T-helper 2 cell (primary cell): Measurements from ENCODE around the gene ENO4.

Experiments
- DNase-seq, 5 experiments: peaks; one replicate each; pipeline versions ENCODE4 v3.0.0 to v3.0.0-alpha.2; 2012 to 2022

The ENO4 gene

DNA sequence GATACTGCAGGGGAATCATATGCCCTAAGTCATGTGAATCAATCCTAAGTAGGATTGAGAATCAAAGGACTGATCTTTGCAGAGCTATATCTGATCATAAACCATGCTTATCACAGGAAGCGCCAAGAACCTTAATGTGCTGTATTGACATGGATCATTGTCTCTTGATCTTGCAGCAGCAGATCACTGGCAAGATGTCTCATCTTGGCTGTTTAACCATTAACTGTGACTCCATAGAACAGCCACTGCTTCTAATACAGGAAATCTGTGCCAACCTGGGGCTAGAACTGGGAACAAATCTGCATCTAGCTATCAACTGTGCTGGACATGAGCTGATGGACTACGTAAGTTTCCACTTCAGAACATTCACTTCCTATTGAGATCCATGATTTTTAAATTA lies 21.6 kb downstream of the ENO4 start:
- no peak for DNase-seq

DNA sequence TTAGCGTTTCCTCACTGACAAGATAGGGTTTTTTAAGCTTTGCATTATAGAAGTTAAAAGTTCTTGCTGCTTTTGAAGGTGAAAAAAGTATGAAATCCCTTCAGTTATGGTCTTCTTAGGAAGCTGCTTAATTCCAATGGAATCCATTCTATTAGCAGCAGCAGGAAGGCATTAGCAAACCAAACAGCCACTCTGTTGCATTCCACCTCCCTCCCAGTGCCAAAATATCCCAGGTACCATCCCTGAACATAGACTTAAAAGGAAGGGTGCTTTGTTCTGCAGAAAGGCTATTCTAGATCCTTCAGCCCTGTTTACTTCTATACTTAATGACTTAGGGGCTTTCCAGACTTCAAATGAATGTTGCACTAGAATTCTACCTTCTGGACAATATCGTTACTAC lies 23.8 kb downstream of the ENO4 start:
- no peak for DNase-seq

DNA sequence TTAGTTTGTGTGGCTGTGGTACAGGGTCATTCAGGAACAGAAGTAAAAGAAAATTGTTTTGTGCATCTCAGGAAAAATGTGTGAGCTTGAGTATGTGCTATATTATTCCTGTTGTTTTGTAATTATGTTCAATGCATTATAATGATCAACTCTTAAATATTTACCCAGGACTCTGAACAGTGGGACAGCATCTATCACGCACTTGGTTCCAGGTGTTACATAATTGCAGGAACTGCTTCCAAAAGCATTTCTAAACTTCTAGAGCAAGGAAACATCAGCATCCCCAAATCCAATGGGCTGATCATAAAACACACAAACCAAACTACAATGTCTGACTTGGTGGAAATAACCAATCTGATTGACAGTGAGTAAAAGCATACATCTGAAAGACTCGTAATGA lies 26.6 kb downstream of the ENO4 start:
- DNase-seq = no peak

DNA sequence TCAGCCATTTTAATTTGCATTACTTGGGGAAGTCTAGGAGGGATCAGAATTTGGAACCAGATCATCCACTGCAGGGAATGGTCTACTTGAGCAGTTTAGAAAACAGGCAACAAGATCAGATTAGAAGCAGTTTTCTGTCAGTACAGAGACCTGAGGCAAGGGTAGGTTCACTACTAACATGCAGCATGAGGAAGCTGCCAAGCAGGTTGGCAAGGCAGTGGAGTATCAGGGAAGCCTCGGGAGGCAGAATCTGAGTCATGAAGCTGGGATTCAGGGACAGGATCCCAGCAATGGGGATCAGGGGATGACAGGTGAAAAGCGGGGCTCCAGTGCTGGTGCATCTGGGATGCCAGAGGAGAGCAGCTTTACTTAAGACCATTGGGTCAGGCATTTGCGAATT lies 28.1 kb downstream of the ENO4 start:
- DNase-seq = no peak

DNA sequence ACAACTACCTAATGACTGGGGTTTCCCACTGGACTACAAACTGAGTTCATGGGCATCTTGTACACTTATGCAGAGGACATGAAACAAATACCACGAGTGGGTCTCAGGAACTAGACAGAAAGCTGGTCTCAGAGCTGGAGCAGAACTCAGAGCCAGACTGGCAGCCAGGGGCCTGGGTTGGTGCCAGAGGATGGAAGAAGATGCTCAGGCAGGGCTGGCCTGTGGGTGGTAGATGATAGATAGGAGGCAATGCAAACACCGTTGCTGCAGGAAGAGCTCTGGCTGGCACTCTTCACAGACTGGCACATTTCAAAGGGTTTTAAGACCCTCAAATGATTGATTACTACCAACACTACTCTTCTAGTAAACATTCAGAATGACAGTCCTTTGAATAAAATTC lies 28.8 kb downstream of the ENO4 start:
- DNase-seq = no peak

DNA sequence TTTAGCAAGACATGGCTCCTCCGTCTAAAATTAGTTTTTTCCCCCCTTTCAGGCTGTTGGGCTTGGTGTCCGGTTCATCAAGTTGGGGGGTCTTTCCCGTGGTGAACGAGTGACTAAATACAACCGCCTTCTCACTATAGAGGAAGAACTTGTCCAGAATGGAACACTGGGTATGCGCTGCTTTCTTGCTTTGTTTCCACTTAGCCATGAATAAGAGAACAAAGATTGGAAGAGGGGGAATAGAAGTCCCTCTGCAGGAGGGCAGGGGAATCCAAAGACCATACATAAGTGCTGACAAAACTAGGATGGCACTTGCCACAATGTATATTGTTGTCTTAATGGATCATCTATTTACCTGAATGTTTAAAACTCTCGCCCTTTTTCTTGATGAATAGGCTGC lies 30.5 kb downstream of the ENO4 start:
- DNase-seq = no peak

DNA sequence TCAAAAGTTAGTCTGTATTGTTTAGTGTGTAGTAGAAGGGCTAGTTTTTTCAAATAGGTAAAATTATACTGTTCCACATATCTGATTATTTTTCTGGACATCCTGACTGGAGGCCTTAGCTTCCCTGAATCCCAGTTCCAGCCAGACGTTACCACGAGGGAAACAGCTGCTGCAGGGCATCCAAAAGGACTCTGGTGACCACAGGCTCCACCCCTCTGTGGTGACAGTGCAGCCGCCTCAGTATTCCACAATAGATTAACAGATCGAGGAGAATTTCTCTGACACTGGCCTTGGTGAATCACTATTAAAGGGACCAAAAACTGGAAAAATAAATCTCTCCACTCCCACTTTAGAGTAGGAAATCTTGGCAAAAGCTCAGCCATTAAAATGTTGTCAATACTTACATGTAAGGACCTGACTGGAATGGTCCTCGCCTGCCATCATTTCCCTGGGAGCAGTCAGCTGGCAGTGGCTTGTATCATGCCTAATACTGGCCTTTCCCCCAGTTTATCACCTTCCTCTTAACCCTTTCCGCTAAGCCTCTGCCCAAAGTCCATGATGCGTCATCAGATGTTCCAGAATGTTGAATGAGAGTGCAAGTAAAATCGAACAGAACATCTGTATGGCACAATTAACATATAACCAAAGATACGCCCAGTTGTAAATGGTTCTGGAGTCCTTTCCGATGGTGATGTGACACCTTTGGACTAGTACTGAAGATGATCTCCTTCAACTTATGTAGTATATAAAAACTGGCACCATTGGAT lies 31.6 kb downstream of the ENO4 start:
- DNase-seq = no peak

DNA sequence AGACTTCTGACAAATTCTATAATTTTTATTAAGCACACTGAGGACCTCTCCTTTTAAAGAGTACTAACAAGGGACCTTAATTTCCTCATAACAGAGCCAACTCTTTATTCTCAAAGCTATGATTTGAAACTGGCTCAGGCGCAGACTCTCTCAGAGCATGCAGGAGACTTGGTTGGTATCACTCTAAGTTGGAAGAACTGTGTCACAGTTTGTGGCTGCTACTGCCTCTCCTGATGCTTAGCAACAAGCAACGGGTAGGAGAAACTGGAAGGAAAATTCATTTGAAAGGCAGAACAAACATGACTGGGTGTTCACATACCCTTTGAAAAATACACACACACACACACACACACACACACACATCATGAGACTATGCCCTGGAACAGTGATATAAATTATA lies 33.3 kb downstream of the ENO4 start:
- DNase-seq = no peak

DNA sequence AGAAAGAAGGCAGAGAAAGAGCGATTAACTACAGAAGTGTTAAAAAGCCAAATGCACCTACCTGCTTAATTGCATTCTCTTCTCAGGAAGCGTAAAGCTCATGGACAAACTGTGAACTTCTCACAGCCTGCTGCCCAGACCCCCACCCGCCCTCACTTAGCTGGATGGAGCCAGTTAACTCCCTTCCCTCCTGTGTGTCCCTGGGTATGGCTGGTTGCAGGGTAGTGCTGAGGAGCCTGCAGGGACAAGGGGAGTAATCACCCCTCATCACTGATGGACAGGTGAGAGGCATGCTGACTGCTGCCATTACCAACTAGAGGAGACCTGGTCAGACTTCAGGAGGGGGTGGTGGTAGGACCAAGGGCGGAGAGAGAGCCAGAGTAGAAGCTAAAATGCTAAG lies 37.5 kb downstream of the ENO4 start:
- no peak for DNase-seq

DNA sequence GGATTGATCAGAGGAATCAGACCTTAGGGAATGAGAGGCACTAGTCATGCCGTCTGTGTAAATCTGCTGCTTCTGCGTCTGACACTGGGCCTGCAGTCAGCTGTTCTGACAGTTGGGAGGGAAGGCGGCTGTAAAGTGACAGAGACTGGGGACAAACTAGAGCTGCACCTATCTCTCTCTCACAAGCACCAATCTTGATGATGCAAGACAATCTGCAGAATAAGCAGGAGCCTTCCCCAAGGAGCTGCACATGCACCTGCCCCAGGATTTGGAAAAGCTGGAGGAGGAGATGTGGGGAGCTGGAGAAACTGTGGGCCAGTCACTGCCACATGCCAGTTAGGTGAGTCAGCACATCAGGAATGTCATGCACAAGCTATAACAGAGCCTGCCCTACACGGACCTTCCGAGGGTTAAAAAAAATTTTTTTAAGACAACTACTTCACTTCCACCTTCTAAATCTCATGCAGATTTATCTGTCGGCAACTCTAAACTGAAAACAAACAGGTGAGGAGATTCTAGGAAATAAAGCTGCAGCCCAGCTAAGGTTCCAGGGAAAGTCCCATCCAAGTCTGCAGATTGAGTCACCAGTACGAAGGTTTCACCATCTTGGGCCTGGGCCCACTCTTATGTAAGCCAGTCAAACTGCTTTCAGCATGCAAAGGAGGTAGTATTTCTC lies 39.2 kb downstream of the ENO4 start:
- DNase-seq = no peak

DNA sequence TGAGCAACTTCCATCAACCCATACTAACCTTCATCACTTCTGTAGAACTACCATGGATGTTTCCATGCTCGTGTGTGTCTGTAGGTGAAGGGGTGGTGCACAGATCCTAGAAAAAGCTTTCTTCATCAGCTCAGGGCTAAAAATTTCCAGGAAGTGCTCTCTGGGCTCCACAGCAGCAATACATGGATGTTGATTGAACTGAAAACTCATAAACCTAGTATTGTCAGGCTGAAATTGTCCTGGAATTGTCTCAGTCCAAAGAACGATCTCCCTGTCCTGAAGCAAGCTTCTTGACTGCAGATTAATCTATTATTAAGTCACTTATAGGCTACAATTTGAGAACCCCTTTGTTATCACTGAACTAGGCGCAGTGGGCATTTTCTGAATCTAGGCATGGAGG lies 39.8 kb downstream of the ENO4 start:
- DNase-seq = no peak

DNA sequence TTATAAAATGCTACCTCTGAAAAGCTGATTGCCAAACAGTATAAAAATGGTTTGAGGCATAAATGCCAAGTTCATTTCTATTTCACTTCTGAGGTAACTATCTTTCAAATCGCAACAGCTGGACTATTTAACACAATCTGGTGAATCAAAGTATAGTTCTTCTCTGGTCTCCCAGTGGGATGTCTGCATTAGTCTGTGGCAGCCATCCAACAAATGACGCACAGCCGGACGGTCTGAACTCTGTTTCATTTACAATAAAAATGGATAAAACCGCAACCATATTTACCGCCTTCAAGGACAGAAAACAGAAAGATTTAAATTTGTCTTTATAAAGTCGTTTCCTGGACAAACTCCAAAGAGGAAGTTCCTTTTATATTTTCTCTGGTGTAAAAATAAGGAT lies 41.9 kb downstream of the ENO4 start:
- DNase-seq = no peak

DNA sequence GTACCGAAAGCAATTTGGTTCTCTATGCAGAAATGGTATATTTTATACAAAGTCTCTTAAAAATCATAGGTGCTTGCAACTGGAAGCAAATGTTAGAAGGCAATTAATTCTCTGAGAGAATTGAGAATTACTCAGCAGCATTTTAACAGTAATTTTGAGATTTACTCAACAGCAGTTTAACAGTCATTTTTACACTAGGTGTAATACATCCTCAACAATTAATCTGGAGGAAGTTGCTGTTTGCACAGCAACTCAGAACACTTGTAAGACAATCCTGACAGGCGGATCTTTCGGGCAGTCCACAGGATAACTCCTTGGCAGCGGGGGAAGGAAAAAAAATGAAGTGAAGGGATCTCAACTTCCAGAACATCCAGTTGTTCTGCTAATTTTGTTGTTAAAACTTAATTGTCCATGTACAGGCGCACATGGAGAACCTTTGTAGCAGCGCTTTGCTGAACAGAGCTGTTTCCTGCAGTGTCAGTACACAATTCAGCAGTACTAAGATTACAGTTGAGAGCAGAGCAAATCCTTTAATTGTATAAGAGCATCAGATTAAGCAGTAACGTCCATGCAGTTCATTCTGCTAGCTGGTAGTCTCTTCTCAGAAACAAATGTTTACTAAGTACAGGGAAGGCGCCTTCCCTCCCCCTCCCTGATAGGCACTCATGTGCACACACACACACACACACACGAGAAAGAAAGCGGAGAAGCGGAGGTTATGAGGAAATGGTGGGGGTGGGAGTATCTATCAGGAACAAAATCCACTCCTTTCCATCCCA lies 43.8 kb downstream of the ENO4 start:
- peak in 1 of 5 experiments; percentile 14 for DNase-seq

DNA sequence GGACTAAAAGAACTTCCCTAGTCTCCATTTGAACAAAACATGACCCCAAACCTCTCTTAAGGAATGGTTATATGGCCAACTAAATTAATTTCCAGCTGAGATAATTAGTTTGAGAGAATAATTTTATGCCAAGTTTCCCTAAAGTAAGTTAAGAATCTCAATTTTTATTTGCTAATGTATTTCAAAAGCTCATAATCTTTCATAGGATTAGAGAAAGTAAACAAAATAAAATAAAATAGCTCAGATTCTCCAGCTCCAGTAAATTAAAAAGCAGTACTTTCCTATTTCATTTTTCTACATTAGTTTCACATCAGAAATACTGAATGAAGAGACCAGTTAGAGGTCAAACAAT lies 44.4 kb downstream of the ENO4 start:
- no peak for DNase-seq

DNA sequence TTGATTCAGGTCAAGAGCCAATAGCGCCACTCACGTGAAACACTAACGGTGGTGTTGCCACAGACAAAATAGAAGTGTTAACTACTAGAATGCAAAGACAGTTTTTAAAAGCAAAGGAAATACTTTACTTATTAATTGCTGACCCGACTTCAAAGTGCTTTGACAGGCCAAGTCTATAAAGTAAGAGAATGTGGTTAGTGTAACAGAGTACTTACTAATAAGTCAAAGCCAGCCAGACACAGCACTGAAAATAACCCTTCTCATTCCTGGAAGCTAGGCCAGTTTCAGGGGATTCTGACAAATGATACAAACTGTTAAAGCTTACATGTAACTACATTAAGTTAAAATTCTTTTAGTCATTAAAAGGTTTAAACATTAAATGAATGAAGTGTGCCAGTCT lies 50.3 kb downstream of the ENO4 start:
- no peak for DNase-seq

DNA sequence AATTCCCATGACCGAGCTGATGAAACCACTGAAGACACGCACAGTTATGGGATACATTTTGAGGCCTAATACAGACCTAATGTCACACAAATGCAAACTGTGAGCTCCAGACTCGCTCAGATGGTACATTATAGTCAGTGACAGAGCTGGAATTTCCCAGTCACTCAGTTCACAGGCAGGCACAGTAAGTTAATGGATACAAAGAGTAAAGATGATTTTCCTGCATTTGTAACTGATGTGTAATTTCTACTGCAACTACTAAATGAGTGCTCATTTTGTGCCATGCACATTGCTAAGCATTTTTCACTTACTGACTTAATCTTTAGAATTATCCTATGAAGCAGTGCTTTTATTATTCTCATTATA lies 56.5 kb downstream of the ENO4 start:
- no peak for DNase-seq

DNA sequence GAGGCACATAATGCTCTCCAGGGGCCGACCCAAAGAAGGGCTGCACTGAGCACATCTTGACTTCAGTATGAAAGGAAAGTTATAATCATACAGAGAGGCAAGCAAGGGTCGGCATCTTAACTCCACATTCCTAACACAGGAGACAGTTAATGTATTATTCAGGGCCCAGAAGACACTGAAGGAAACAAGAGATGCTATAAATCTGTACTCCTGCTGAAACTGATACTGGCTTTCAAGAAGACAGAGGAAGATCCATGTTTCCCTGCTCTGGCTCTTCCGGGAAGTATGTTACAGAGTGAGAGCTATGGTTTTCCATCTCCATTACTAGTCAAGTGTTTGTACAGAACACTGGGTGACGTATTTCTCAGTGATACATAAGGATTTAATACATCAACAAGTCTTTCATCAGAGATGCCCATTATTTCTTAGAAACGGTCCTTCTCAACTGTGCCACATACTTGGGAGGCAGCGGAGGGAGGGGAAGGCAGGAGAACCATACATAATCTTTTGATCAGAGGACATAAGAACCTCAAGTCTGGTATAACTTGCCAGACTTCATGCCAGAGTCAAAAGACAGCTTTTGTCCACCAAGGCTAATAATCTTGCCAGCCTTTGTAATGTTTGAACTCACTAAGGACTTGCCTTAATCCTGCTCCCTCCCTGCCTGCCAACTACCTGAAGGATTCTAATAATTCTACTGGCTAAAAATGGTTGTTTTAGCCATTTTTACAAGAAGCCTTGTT lies 58.1 kb downstream of the ENO4 start:
- DNase-seq = no peak

DNA sequence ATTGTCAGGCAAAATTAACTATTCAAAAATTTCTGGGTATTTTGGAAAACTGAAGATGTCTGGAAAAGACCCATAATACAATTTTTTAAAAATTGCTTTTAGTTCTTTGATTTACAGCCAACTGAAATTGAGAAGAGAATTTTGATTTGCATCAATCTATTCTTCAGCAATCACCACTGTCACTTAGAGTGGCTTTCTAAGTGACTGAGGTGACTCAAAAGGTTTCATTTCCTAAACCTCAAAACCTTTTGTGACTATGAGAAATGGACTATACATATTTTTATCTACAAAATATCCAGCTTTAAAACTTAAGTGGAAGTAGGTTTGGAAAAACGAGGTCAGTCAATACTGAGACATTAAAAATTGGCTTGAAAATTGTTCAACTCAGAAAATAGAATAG lies 60.0 kb downstream of the ENO4 start:
- DNase-seq = no peak

DNA sequence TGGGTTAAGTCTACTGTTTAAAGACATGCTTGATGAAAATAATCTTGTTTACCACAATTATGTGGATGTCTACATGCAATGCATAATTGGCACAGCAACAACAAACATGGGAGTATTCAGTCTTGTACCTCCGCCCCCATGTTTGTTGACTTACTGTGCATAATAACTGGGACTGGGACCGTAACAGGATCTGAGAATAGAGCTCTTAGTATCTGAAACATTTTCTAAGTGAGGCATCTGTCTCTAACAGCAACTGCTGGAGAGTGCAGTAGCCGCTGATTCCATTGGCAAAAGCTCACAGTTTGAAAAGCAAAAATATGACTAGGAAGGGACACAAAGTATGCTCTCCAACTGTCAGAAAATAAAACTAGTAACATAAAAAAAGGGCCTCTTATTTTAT lies 61.6 kb downstream of the ENO4 start:
- no peak for DNase-seq

DNA sequence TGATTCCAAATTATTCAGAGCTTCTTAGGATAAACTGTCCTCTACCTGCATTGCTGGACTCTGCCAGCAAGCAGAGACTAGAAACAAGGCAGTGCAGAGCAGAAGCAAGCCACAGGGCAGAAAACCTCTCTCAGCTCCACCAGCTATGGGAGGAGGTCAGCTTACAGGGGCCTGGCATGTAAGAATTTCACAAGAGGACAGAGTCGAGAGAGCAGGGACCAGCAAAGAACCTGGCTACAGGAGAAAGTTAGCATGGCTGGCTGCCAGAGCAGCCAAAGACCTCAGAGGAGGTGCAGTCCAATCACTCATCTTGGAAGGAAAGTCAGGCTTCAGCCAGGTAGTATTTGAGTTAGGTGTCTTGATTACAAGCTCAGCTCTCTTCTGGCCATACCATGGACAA lies 62.9 kb downstream of the ENO4 start:
- DNase-seq = no peak

DNA sequence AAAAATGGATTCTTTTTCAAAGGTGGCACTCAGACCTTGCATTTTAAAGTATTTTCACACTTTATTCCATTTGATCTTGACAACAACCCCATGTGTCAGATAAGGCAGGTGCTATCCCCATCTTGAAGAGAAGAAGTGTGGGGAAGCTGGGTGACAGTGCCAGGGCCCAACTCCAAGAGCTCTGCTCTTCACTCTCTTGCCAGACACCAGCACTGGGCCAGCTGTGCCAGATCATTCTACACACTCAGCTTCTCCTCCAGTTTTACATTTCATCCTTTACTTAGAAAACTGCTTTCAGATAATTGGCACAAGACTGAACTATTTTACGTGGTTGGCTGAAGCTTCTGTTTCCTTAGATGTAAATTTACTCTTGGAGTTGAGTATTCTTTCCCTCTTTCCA lies 64.4 kb downstream of the ENO4 start:
- no peak for DNase-seq

DNA sequence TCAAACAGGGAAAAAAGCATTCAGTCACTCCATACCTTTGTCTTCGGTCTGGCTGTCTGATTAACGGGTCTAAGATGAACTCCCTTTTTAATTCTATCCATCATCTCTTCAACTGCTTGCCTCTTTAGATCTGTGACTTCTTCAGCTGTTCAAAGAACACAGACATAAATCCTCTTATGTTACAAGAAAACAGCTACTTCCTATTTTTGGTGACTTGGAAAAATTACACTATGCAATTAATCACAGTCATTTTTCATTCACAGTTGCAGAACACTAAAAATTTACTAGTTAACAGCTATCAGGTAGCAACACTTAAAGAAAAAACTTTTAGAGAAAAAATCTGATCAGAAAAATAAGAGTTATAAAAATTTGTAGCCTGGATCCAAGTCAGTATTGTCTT lies 66.0 kb downstream of the ENO4 start:
- no peak for DNase-seq

DNA sequence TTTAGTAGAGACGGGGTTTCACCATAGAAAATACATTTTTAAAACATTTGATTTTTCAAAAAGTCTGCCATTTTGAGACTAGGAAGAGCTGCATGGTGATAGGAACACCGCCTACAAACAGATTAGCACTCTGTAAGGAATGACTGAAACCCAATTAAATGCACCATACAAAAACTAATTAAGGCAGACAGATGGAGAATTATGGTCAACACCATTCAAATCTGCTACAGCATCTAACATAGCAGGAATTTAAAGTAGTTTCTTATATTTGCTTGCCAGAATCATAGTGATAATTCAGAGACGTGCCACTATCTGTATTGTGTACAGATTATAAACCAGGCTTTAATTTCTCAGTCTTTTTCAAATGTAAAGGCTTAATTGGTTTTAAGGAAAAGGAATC lies 68.2 kb downstream of the ENO4 start:
- no peak for DNase-seq

DNA sequence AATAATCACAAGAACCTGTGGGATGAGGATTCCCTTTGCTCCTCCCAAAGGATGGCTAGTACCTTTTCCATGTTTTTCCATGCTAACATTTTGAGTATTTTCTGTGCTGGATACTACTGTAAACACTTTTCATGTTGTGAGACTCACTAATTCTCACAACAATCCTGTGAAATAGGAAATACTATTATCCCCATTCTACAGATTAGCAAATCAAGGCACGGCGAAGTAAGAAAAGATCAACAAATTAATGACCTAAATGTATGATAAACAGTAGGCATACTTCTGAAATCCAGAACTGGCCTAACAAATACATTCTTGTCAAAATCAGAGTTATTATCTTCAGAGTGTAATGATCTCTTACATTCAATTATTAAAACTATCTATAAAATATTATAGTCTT lies 69.3 kb downstream of the ENO4 start:
- no peak for DNase-seq
